HG03439 (cell line): ENCODE data around the gene CSN2.

Source experiments
- ATAC-seq: cut with Tn5 transposase; IDR thresholded peaks from one replicate; pipeline ENCODE4 v1.9.1; 2021; ENCODE audit warnings: mild to moderate bottlenecking, moderate library complexity; ENCODE audit not compliant: unreplicated experiment

Gene CSN2

GRCh38 chr4:69907151-69907550 lies 58.4 kb downstream of the CSN2 start:
- no peak for ATAC-seq
